ENCODE results near the gene DNAH14. TPM values are rescaled to one million over a fixed set of nuclear protein-coding genes. Genes with fewer than 3 reads are reported as not detected.
A peak's percentile ranks its signal among the peaks of the same experiment; 100 is the strongest.

Gene DNAH14
- total RNA-seq, 1 donor: 14.7 TPM

GRCh38 chr1:225342695-225343094, 413.2 kb downstream of the DNAH14 start:
- H3K4me3 ChIP-seq (ENCODE audit: low read depth, low read length): no peak overlapping the region
- TF ChIP-seq CTCF (IDR thresholded peaks at IDR 0.05; ENCODE audit: insufficient read depth, low read depth, low read length): no peak
- DNase-seq (ENCODE audit: low read depth): no peak

GRCh38 chr1:225343618-225344017, 414.1 kb downstream of the DNAH14 start:
- TF ChIP-seq CTCF (IDR thresholded peaks at IDR 0.05; ENCODE audit: insufficient read depth, low read depth, low read length): peak; percentile 24
- H3K4me3 ChIP-seq (ENCODE audit: low read depth, low read length): no peak overlapping the region
- peak; percentile 28 for DNase-seq (ENCODE audit: low read depth)

- no peak overlapping the region for H3K4me3 ChIP-seq (ENCODE audit: low read depth, low read length)
- no peak for DNase-seq (ENCODE audit: low read depth)
- no peak for TF ChIP-seq CTCF (IDR thresholded peaks at IDR 0.05; ENCODE audit: insufficient read depth, low read depth, low read length)
Measured at GRCh38 chr1:225347123-225347683, 417.7 kb downstream of the DNAH14 start.

GRCh38 chr1:225348400-225348799, 418.9 kb downstream of the DNAH14 start:
- no peak for TF ChIP-seq CTCF (IDR thresholded peaks at IDR 0.05; ENCODE audit: insufficient read depth, low read depth, low read length)
- DNase-seq (ENCODE audit: low read depth): no peak
- no peak overlapping the region for H3K4me3 ChIP-seq (ENCODE audit: low read depth, low read length)

GRCh38 chr1:225349826-225350225, 420.4 kb downstream of the DNAH14 start:
- no peak for DNase-seq (ENCODE audit: low read depth)
- no peak for TF ChIP-seq CTCF (IDR thresholded peaks at IDR 0.05; ENCODE audit: insufficient read depth, low read depth, low read length)
- no peak overlapping the region for H3K4me3 ChIP-seq (ENCODE audit: low read depth, low read length)

GRCh38 chr1:225350872-225351271, 421.4 kb downstream of the DNAH14 start:
- no peak for TF ChIP-seq CTCF (IDR thresholded peaks at IDR 0.05; ENCODE audit: insufficient read depth, low read depth, low read length)
- no peak overlapping the region for H3K4me3 ChIP-seq (ENCODE audit: low read depth, low read length)
- no peak for DNase-seq (ENCODE audit: low read depth)

GRCh38 chr1:225354906-225355305, 425.4 kb downstream of the DNAH14 start:
- DNase-seq (ENCODE audit: low read depth): peak; percentile 32
- no peak for TF ChIP-seq CTCF (IDR thresholded peaks at IDR 0.05; ENCODE audit: insufficient read depth, low read depth, low read length)
- no peak overlapping the region for H3K4me3 ChIP-seq (ENCODE audit: low read depth, low read length)
